Fibroblast of mammary gland (primary cell): ENCODE results near the gene CRYBG3.
A peak's percentile ranks its signal among the peaks of the same experiment; 100 is the strongest.
"Not testable (repeated sequence)": the region's sequence is repeated elsewhere in the genome, so short reads cannot be mapped to it uniquely, and the experiment has no call there.

Experiments used
- DNase-seq: peaks from one replicate; pipeline ENCODE4 v3.0.0-alpha.2; 2010; ENCODE audit warnings: low read depth
- H3K4me3 ChIP-seq: 2 replicates; pipeline ENCODE4 v1.5.1; 2011; ENCODE audit warnings: low read depth, mild to moderate bottlenecking, low read length, moderate library complexity; ENCODE audit not compliant: control insufficient read depth
- TF ChIP-seq, protein P1 (sequence below): conservative IDR thresholded peaks from 2 replicates; pipeline ENCODE4 v1.5.1; 2011; ENCODE audit warnings: low read depth, low read length, inconsistent platforms; ENCODE audit not compliant: control insufficient read depth, insufficient read depth

The CRYBG3 gene

DNA sequence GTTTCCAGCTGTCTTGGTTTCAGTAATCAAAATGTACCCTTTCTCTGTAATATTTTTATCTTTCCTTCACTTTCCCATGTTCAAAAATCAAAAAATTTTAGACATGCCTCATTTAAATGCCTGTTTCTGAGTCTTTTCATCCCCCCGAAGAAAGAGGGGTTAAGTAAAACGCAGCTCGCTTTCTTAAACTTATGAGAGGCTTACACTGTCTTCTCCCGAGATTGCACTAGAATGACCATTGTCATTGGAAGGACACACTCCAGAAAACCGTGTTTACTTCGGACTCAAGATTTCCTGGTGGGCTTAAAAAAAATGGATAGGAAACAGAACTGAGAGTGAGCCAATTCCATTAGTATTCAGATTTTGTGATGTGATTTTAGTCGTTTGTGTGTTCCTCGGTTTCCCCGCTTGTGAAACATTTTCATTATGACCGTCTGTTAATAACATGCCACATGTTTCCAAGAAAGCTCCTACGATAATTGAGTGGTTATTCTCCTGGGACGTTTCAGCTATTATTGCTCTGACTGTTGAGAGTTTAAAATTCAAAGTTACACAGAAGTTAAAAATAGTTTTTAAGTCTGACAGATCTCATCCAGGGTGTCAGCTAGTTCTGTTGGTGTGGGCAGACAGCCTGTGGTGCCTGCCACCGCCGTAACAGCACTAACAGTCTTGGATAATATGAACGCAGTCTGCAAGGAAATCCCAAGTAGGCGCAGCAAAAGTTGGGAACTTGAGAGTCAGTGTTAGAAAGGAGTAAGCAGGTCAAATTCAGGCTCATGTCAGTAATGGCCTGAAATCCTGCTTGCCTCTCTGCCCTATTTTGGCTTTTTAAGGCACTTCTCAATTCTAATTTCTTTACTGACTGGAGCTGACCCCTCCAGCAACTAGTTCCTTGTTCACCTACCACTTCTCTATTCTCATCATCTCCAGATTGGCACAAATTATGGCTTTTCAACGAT lies 1.5 kb downstream of the CRYBG3 start:
- TF ChIP-seq, protein P1, sequence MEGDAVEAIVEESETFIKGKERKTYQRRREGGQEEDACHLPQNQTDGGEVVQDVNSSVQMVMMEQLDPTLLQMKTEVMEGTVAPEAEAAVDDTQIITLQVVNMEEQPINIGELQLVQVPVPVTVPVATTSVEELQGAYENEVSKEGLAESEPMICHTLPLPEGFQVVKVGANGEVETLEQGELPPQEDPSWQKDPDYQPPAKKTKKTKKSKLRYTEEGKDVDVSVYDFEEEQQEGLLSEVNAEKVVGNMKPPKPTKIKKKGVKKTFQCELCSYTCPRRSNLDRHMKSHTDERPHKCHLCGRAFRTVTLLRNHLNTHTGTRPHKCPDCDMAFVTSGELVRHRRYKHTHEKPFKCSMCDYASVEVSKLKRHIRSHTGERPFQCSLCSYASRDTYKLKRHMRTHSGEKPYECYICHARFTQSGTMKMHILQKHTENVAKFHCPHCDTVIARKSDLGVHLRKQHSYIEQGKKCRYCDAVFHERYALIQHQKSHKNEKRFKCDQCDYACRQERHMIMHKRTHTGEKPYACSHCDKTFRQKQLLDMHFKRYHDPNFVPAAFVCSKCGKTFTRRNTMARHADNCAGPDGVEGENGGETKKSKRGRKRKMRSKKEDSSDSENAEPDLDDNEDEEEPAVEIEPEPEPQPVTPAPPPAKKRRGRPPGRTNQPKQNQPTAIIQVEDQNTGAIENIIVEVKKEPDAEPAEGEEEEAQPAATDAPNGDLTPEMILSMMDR = no peak
- peak; percentile 30 for DNase-seq
- peak overlapping the region; percentile 80 for H3K4me3 ChIP-seq

GRCh38 chr3:97825101-97825500 lies 3.3 kb downstream of the CRYBG3 start:
- no peak overlapping the region for H3K4me3 ChIP-seq
- TF ChIP-seq, protein P1 = no peak
- DNase-seq = peak; percentile 14

GRCh38 chr3:97827741-97828471 lies 6.1 kb downstream of the CRYBG3 start:
- no peak overlapping the region for H3K4me3 ChIP-seq
- TF ChIP-seq, protein P1 = no peak
- DNase-seq = no peak

- TF ChIP-seq, protein P1 = no peak
- H3K4me3 ChIP-seq = no peak overlapping the region
- no peak for DNase-seq
Observed at GRCh38 chr3:97829198-97829597, 7.4 kb downstream of the CRYBG3 start.

- TF ChIP-seq, protein P1 = no peak
- DNase-seq = no peak
Observed at GRCh38 chr3:97830638-97831037, 8.8 kb downstream of the CRYBG3 start.

DNA sequence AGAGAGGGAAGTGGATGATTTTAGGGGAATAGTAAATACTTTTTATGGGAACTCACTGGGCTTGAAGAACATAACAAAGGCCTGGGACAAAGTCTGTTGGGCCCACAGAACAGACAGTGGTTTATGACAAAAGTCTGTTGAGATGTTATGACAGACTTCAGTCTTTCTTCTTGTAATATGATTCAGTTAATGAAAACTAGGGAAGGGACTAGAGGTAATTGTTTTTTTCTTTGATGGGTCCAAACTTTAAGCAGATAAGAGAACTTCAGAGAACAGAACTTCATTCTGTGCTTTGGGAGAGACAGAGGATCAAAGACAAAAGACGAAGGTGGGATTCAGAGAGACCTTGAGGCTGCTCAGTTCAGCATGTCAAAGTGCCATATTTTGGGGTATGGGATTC lies 9.3 kb downstream of the CRYBG3 start:
- no peak for DNase-seq
- TF ChIP-seq, protein P1 = no peak
- H3K4me3 ChIP-seq = no peak overlapping the region

More at GRCh38 chr3:97830638-97831037, 8.8 kb downstream of the CRYBG3 start:
- H3K4me3 ChIP-seq = no peak overlapping the region

DNA sequence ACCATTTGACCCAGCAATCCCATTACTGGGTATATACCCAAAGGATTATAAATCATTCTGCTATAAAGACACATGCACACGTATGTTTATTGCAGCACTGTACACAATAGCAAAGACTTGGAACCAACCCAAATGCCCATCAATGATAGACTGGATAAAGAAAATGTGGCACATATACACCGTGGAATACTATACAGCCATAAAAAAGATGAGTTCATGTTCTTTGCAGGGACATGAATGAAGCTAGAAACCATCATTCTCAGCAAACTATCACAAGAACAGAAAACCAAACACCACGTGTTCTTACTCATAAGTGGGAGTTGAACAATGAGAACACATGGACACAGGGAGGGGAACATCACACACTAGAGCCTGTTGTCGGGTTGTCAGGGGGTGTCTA lies 11.4 kb downstream of the CRYBG3 start:
- not testable (repeated sequence) for DNase-seq, H3K4me3 ChIP-seq
